ENCODE measurements around the gene POLR1F. TPM values are rescaled to one million over a fixed set of nuclear protein-coding genes. Genes with fewer than 3 reads are reported as not detected.
"Not testable (repeated sequence)": the region's sequence is repeated elsewhere in the genome, so short reads cannot be mapped to it uniquely, and the experiment has no call there.

Gene POLR1F
- total RNA-seq, 1 donor from 2014 or later, result 11.3 TPM

DNA sequence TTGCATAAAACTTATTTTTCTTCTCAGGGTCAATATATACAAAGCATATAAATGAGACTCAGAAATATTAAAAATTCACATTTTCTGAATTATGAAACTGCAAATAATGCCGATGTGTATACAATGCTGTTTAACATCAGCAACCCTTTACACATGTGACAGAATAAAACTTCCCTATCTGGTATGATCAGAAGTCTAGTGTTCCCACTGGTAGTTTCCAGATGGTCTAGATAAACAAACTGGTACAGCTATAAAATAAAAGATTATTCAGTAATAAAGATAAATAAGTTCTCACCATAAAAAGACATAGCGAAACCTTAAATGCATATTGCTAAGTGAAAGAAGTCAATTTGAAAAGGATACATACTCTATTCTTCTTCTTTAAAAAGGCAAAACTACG, 7.9 kb downstream of the POLR1F start:
- H3K27me3 Mint-ChIP-seq (ENCODE audit: unreplicated experiment), result no peaks in the 10 kb centered on the region
- DNase-seq, result no peak
- H3K9me3 Mint-ChIP-seq (ENCODE audit: unreplicated experiment), result no peaks in the 10 kb centered on the region
- H3K36me3 Mint-ChIP-seq (ENCODE audit: unreplicated experiment), result no peaks in the 10 kb centered on the region
- peaks cover 4% of the 10 kb centered on the region for H3K4me1 Mint-ChIP-seq (ENCODE audit: low read depth, unreplicated experiment)
- H3K4me3 Mint-ChIP-seq (ENCODE audit: unreplicated experiment), result no peak overlapping the region
- H3K27ac Mint-ChIP-seq (ENCODE audit: unreplicated experiment), result no peak overlapping the region
- TF ChIP-seq, protein P1, sequence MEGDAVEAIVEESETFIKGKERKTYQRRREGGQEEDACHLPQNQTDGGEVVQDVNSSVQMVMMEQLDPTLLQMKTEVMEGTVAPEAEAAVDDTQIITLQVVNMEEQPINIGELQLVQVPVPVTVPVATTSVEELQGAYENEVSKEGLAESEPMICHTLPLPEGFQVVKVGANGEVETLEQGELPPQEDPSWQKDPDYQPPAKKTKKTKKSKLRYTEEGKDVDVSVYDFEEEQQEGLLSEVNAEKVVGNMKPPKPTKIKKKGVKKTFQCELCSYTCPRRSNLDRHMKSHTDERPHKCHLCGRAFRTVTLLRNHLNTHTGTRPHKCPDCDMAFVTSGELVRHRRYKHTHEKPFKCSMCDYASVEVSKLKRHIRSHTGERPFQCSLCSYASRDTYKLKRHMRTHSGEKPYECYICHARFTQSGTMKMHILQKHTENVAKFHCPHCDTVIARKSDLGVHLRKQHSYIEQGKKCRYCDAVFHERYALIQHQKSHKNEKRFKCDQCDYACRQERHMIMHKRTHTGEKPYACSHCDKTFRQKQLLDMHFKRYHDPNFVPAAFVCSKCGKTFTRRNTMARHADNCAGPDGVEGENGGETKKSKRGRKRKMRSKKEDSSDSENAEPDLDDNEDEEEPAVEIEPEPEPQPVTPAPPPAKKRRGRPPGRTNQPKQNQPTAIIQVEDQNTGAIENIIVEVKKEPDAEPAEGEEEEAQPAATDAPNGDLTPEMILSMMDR (IDR thresholded peaks at IDR 0.05; ENCODE audit: partially characterized antibody, unreplicated experiment), result no peak

DNA sequence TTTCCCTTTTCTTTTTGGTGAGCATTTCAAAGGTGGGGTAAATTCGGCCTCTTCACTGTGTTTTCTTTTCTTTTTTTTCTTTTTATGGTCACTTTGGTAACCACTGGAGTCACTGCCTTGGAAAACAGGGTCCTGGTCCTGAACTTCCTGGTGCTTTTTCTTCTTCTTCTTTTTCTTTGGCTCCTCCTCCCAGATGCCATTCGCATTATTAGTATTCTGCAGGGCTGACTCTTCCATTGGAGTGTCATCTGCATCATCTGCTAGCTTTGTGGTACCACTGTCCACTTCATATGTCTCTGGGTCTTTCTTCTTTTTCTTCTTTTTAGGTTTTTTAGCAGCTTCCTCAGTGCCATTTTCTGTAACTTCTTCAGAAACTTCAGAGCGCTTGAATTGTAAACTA, 10.5 kb downstream of the POLR1F start:
- TF ChIP-seq, protein P1 (IDR thresholded peaks at IDR 0.05; ENCODE audit: partially characterized antibody, unreplicated experiment), result no peak
- H3K4me3 Mint-ChIP-seq (ENCODE audit: unreplicated experiment), result no peak overlapping the region
- no peaks in the 10 kb centered on the region for H3K27me3 Mint-ChIP-seq (ENCODE audit: unreplicated experiment)
- H3K9me3 Mint-ChIP-seq (ENCODE audit: unreplicated experiment), result no peaks in the 10 kb centered on the region
- no peak for DNase-seq
- no peaks in the 10 kb centered on the region for H3K4me1 Mint-ChIP-seq (ENCODE audit: low read depth, unreplicated experiment)
- H3K36me3 Mint-ChIP-seq (ENCODE audit: unreplicated experiment), result no peaks in the 10 kb centered on the region
- H3K27ac Mint-ChIP-seq (ENCODE audit: unreplicated experiment), result no peak overlapping the region

GRCh38 chr7:19696926-19697325, 11.9 kb downstream of the POLR1F start:
- Mint-ChIP-seq H3K4me1 (ENCODE audit: low read depth, unreplicated experiment) (no peaks in the 10 kb centered on the region), H3K27me3 (ENCODE audit: unreplicated experiment) (no peaks in the 10 kb centered on the region), H3K27ac (ENCODE audit: unreplicated experiment) (no peak overlapping the region), H3K36me3 (ENCODE audit: unreplicated experiment) (no peaks in the 10 kb centered on the region), H3K4me3 (ENCODE audit: unreplicated experiment) (no peak overlapping the region), H3K9me3 (ENCODE audit: unreplicated experiment) (no peaks in the 10 kb centered on the region)
- TF ChIP-seq, protein P1 (IDR thresholded peaks at IDR 0.05; ENCODE audit: partially characterized antibody, unreplicated experiment), result no peak
- DNase-seq, result no peak

DNA sequence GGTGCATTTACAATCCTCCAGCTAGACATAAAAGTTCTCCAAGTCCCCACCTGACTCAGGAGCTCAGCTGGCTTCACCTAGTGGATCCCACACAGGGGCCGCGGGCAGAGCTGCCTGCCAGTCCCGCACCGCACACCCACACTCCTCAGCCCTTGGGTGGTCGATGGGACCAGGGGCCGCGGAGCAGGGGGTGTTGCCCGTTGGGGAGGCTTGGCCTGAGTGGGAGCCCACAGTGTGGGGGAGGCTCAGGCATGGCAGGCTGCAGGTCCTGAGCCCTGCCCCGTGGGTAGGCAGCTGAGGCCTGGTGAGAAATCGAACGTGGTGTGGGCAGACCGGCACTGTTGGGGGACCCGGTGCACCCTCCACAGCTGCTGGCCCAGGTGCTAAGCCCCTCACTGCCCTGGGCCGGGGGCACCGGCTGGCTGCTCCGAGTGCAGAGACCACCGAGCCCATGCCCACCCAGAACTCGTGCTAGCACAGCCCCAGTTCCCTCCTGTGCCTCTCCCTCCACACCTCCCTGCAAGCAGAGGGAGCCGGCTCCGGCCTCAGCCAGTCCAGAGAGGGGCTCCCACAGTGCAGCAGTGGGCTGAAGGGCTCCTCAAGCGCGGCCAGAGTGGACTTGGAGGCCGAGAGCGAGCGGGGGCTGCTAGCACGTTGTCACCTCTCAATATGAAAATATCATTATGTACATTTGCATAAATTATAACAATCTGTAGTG, 16.6 kb downstream of the POLR1F start:
- Mint-ChIP-seq H3K9me3 (ENCODE audit: unreplicated experiment) (peaks cover 1% of the 10 kb centered on the region), H3K27ac (ENCODE audit: unreplicated experiment) (no peak overlapping the region), H3K4me3 (ENCODE audit: unreplicated experiment) (no peak overlapping the region), H3K4me1 (ENCODE audit: low read depth, unreplicated experiment) (no peaks in the 10 kb centered on the region), H3K27me3 (ENCODE audit: unreplicated experiment) (no peaks in the 10 kb centered on the region), H3K36me3 (ENCODE audit: unreplicated experiment) (no peaks in the 10 kb centered on the region)
- DNase-seq, result no peak
- TF ChIP-seq, protein P1 (IDR thresholded peaks at IDR 0.05; ENCODE audit: partially characterized antibody, unreplicated experiment), result no peak

GRCh38 chr7:19690736-19691135, 18.1 kb downstream of the POLR1F start:
- no peak overlapping the region for H3K27ac Mint-ChIP-seq (ENCODE audit: unreplicated experiment)
- TF ChIP-seq, protein P1 (IDR thresholded peaks at IDR 0.05; ENCODE audit: partially characterized antibody, unreplicated experiment), result no peak
- H3K4me1 Mint-ChIP-seq (ENCODE audit: low read depth, unreplicated experiment), result no peaks in the 10 kb centered on the region

DNA sequence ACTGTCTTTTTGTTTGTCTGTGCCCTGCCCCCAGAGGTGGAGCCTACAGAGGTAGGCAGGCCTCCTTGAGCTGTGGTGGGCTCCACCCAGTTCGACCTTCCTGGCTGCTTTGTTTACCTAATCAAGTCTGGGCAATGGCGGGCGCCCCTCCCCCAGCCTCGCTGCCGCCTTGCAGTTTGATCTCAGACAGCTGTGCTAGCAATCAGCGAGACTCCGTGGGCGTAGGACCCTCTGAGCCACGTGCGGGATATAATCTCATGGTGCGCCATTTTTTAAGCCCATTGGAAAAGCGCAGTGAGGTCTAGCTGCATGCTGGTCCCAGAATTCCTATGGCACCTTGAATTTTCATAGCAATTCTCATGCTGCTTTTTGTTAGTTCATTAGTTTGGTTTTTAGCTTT, 19.7 kb downstream of the POLR1F start:
- H3K27ac Mint-ChIP-seq (ENCODE audit: unreplicated experiment); H3K9me3 Mint-ChIP-seq (ENCODE audit: unreplicated experiment); H3K36me3 Mint-ChIP-seq (ENCODE audit: unreplicated experiment); H3K4me1 Mint-ChIP-seq (ENCODE audit: low read depth, unreplicated experiment); H3K27me3 Mint-ChIP-seq (ENCODE audit: unreplicated experiment); DNase-seq; H3K4me3 Mint-ChIP-seq (ENCODE audit: unreplicated experiment): not testable (repeated sequence)

More at GRCh38 chr7:19690736-19691135, 18.1 kb downstream of the POLR1F start:
- H3K4me3 Mint-ChIP-seq (ENCODE audit: unreplicated experiment), result no peak overlapping the region
- no peaks in the 10 kb centered on the region for H3K27me3 Mint-ChIP-seq (ENCODE audit: unreplicated experiment)
- DNase-seq, result no peak
- peaks cover 1% of the 10 kb centered on the region for H3K9me3 Mint-ChIP-seq (ENCODE audit: unreplicated experiment)
- H3K36me3 Mint-ChIP-seq (ENCODE audit: unreplicated experiment), result no peaks in the 10 kb centered on the region
